IgD-negative memory B cell (primary cell): ENCODE data around the gene SRPRB. TPM values are rescaled to one million over a fixed set of nuclear protein-coding genes. Genes with fewer than 3 reads are reported as not detected.

Experiments used
- H3K27ac Mint-ChIP-seq, 3 donors: one replicate each; pipeline ENCODE4 v1.8.0; 2020 to 2022; ENCODE audit warnings: mild to moderate bottlenecking in 3 of 3, mixed read lengths in 3 of 3, moderate library complexity in 1 of 3
- H3K27me3 Mint-ChIP-seq: one replicate; pipeline ENCODE4 v1.8.0; 2021; ENCODE audit warnings: mixed read lengths
- H3K36me3 Mint-ChIP-seq: one replicate; pipeline ENCODE4 v1.8.0; 2020; ENCODE audit warnings: mild to moderate bottlenecking, mixed read lengths
- H3K4me1 Mint-ChIP-seq, 3 donors: one replicate each; pipeline ENCODE4 v1.8.0; 2020 to 2022; ENCODE audit warnings: mixed read lengths in 3 of 3, mild to moderate bottlenecking in 1 of 3
- H3K4me3 Mint-ChIP-seq, 4 donors: one replicate each; pipeline ENCODE4 v1.8.0; 2020 to 2022; ENCODE audit warnings: mild to moderate bottlenecking in 4 of 4, mixed read lengths in 4 of 4, moderate library complexity in 3 of 4
- H3K9me3 Mint-ChIP-seq, 3 donors: one replicate each; pipeline ENCODE4 v1.8.0; 2020 to 2021; ENCODE audit warnings: mixed read lengths in 3 of 3, mild to moderate bottlenecking in 1 of 3
- polyA plus RNA-seq: library from polyadenylated mRNA; unstranded; fragments of 300-500 nt; fragmentation: Illumina TruSeq; gene quantifications from one replicate; pipeline ENCODE4 v1.2.3, GENCODE V29; 2021

The SRPRB gene, protein sequence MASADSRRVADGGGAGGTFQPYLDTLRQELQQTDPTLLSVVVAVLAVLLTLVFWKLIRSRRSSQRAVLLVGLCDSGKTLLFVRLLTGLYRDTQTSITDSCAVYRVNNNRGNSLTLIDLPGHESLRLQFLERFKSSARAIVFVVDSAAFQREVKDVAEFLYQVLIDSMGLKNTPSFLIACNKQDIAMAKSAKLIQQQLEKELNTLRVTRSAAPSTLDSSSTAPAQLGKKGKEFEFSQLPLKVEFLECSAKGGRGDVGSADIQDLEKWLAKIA
- polyA plus RNA-seq, result 34.6 TPM

DNA sequence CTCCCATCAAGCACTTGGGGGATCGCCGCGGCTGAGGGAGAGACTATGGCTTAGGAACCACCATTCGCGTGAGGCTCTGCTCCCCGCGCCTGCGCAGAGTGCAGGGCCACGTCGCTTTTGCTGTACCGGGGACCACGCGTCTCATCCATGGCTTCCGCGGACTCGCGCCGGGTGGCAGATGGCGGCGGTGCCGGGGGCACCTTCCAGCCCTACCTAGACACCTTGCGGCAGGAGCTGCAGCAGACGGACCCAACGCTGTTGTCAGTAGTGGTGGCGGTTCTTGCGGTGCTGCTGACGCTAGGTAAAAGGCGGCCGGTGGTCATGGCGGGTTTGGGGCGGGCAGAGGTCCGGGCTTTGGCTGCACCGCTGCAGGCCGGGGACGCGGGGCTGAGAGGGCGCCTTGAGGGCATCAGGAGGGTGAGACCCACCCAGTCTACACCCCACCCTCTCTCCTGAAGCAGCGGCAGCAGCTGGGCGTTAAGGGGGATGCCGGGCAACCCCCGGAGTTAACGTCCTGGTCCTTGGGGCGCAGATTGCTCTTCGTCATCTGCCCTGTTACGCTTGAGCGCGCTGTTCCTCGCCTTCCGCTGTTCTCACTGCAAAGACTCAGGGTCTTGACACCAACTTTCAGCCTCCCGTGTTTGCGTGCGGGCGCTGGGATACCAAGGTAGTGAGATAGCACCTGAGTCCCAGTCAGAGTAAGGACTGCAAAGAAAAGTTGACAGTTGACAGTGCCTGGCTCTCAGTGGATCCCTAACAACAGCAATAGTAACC is at the start of gene SRPRB:
TSS of gene SRPRB (plus strand) at position 114 of the 774 bp plus-strand sequence. CDS start at position 148, 34 bp downstream.
- peak within 1 kb of the TSS; percentile 80 to 96 (median 94) for H3K27ac Mint-ChIP-seq
- H3K4me1 Mint-ChIP-seq, result peaks cover 15 to 17% (median 15%) of the 10 kb centered on the region in 3 donors
- no peaks in the 10 kb centered on the region for H3K36me3 Mint-ChIP-seq
- peaks cover 0 to 2% (median 0%) of the 10 kb centered on the region in 3 donors for H3K9me3 Mint-ChIP-seq
- H3K4me3 Mint-ChIP-seq, result peak within 1 kb of the TSS; percentile 97 to 98 (median 97)
- no peaks in the 10 kb centered on the region for H3K27me3 Mint-ChIP-seq

DNA sequence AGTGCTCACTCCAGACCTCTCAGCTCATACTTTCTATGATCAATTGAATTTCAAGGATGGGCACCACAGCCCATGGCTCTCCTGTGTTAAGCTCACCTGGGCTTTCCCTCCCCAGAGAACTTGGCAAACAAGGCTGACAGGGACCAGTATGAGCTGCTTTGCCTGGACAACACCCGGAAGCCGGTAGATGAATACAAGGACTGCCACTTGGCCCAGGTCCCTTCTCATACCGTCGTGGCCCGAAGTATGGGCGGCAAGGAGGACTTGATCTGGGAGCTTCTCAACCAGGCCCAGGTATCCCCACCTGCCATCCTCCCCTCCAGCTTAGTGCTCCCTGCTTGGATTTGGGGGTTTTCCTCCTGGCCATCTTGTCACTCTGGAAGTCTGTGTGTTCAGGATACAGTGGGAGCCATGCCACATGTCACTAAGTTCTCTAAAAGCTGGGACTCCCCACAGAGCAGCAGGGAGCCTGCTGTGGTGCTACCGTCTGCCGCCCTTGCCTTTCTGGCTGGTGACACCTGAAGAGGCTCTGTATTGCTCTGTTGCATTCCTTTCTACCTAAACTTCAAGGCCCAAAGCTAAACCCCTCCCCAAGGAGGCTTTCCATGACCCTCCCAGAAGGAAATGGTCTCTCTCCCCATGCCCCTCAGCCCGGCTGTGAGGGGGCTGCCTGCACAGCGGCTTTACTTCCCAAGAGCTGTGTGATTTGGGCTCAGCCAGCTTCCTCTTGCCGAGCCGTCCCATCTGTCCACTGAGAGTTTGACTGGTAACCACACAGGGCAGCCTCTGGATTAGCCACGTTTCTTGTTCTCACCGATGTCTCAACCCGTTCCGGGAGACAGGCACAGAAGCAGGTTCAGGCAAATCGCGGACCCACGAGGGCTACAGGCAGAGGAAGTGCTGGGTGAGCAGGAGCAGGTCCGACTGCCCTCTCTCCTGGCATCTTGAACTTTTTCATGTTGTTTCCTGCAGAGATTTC is 48.6 kb upstream of the SRPRB start:
- Mint-ChIP-seq H3K27ac (no peak overlapping the region), H3K27me3 (no peaks in the 10 kb centered on the region), H3K9me3 (no peaks in the 10 kb centered on the region), H3K4me3 (no peak overlapping the region), H3K4me1 (peaks cover 0 to 2% (median 0%) of the 10 kb centered on the region in 3 donors), H3K36me3 (no peaks in the 10 kb centered on the region)

DNA sequence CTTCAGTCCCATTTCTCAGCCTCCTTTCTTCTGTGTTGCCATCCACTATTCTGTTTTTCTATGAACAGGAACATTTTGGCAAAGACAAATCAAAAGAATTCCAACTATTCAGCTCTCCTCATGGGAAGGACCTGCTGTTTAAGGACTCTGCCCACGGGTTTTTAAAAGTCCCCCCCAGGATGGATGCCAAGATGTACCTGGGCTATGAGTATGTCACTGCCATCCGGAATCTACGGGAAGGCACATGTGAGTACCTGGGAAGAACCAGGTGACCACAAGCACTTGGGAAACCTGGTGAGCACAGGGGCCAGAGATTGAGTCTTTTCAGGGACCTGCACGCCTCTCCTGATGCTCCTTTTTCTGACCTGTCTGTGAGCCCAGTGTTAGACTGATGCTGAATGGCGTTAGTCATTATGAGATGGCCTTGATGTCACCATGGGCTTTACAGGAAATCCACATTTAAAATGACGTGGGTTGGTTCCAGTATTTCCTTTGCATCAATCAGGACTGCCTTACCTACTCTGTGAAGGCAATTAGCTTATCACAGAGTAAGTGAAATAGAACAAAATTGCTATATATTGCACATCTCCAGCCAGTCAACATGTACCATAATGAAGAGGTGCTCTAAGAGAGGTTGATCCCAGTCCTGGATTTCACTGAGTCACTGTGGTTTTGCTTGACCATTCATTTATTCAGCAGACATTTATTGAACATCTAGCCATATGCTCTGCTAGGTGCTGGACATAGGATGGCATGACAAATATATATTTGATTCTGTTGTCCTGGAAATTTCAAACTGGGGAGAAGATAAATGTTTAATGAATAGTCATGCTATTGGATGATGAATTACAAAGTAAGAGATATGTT is 47.7 kb upstream of the SRPRB start:
- no peak overlapping the region for H3K4me3 Mint-ChIP-seq
- H3K36me3 Mint-ChIP-seq, result no peaks in the 10 kb centered on the region
- peaks cover 0 to 2% (median 0%) of the 10 kb centered on the region in 3 donors for H3K4me1 Mint-ChIP-seq
- no peaks in the 10 kb centered on the region for H3K27me3 Mint-ChIP-seq
- no peak overlapping the region for H3K27ac Mint-ChIP-seq
- H3K9me3 Mint-ChIP-seq, result no peaks in the 10 kb centered on the region

DNA sequence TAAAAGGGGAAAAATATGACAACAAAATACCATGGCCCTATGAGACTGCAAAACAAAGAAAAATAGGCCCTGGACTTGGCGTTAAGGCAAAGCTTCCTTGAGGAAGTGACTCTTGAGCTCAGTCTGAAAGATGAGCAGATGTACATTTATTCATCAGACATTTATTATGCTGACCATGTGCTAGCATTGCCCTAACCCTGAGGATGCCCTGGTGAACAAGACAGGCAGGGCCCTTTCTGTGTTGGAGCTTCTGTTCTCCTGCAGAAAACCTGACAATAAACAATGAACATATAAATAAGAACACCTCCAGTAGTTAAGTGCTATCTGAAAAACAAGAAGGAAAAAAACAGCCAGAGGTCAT is 47.1 kb upstream of the SRPRB start:
- Mint-ChIP-seq H3K4me3 (no peak overlapping the region), H3K27me3 (no peaks in the 10 kb centered on the region), H3K36me3 (no peaks in the 10 kb centered on the region), H3K27ac (no peak overlapping the region), H3K4me1 (peaks cover 0 to 2% (median 0%) of the 10 kb centered on the region in 3 donors), H3K9me3 (no peaks in the 10 kb centered on the region)

DNA sequence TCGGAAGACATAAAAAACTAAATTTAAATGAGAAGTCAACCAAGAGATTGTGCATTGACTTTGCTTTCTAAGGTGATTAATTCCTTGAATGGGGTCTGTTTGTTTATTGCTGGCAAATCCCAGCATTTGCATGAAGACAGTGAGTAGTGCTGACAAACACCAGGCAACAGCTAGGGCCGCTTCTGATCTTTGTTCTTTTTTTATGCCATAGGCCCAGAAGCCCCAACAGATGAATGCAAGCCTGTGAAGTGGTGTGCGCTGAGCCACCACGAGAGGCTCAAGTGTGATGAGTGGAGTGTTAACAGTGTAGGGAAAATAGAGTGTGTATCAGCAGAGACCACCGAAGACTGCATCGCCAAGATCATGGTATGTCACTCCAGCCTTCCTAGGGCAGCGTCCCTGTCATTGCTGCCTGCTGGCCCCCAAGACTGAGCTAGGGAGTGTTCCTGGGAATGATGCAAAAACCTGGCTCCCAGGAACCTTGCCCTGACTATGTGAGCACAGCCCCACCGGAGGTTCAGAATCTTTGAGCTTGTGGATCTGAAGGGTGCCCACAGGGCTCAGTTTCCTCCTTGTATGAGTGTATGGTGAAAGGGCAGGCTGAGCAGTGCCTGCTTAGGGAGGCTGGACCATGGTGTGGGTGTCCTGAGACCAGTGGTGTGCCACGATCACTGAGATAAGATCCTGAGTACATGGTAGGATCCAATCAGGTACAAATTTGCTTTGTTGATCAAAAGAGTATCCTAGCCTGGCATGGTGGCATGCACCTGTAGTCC is 46.5 kb upstream of the SRPRB start:
- H3K4me3 Mint-ChIP-seq, result no peak overlapping the region
- no peaks in the 10 kb centered on the region for H3K27me3 Mint-ChIP-seq
- no peaks in the 10 kb centered on the region for H3K9me3 Mint-ChIP-seq
- no peak overlapping the region for H3K27ac Mint-ChIP-seq
- no peaks in the 10 kb centered on the region for H3K36me3 Mint-ChIP-seq
- peaks cover 0 to 2% (median 0%) of the 10 kb centered on the region in 3 donors for H3K4me1 Mint-ChIP-seq

DNA sequence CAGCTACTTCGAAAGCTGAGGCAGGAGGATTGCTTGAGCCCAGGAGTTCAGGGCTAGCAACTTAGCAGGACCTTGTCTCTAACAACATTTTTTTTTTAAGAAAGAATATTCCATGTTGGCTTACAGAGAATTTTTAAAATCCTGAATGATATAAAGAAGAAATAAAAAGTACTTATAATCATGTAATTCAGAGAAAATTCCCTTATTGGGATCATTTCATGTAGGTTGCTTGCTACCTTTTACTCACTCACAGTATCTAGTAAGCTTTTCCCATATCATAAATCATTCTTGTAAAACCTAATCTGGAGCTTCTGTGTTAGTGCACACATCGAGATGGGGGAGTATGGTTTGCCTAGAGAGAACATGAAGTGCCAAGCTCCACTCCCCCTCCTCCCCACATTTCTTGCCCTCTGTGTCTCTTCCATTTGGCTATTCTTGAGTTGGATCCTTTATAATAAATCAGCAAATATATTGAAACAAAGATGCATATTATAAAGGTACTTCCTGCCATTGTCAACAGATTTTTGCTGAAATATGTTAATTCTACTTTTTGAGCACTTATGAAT is 45.8 kb upstream of the SRPRB start:
- Mint-ChIP-seq H3K9me3 (no peaks in the 10 kb centered on the region), H3K4me1 (peaks cover 0 to 2% (median 0%) of the 10 kb centered on the region in 3 donors), H3K4me3 (no peak overlapping the region), H3K36me3 (no peaks in the 10 kb centered on the region), H3K27ac (no peak overlapping the region), H3K27me3 (no peaks in the 10 kb centered on the region)

DNA sequence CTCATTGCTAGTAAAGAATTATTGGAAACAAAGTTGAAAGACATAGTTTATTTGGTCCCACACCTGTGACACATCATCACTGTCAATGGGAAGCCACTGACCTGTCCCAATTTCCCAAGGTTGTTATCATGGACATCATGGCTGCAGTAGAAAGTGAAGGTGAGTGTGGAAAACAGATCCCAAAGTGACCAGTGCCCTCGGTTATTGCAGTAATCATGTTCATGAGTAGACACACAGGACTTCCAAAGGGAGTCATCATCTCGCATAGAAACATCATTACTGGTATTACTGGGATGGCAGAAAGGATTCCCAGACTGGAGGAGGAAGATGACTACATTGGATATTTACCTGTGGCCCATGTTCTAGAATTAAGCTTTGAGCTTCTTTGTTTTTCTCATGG is 44.7 kb upstream of the SRPRB start:
- no peaks in the 10 kb centered on the region for H3K9me3 Mint-ChIP-seq
- H3K27me3 Mint-ChIP-seq, result no peaks in the 10 kb centered on the region
- no peak overlapping the region for H3K27ac Mint-ChIP-seq
- no peaks in the 10 kb centered on the region for H3K36me3 Mint-ChIP-seq
- no peak overlapping the region for H3K4me3 Mint-ChIP-seq
- H3K4me1 Mint-ChIP-seq, result no peaks in the 10 kb centered on the region

DNA sequence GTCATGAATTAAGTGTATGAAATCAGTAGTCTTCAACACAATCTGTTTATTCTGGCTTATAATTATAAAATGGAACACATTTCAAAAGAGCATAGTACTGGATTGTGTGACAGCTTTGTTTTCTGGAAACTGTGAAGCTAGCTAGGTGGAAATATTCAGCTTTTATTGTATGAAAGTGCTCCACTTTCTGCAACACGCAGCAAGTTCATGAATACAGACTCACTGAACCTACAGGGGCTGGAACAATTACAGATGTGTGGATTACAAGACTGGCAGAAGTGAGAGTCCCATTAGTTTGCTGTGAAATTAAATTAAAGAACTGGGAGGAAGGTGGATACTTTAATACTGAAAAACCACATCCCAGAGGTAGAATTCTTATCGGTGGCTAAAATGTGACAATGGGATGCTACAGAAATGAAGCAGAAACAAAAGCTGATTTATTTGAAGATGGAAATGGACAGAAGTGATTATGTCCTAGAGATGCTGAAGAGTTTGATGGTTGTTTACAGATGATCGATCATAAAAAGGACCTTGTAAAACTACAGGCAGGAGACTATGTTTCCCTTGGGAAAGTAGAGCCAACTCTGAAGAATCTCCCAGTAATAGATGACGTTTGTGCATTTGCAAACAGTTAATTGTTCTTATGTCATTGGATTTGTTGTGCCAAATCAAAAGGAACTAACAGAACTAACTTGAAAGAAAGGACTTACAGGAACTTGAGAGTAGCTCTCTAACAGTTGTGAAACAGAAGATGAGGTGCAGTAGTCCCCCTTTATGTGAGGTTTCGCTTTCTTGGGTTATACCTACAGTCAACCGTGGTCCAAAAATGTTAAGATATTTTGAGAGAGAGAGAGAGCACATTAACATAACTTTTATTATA is 43.8 kb upstream of the SRPRB start:
- H3K9me3 Mint-ChIP-seq, result no peaks in the 10 kb centered on the region
- no peak overlapping the region for H3K4me3 Mint-ChIP-seq
- no peaks in the 10 kb centered on the region for H3K36me3 Mint-ChIP-seq
- no peak overlapping the region for H3K27ac Mint-ChIP-seq
- peaks cover 5% of the 10 kb centered on the region for H3K27me3 Mint-ChIP-seq
- no peaks in the 10 kb centered on the region for H3K4me1 Mint-ChIP-seq

DNA sequence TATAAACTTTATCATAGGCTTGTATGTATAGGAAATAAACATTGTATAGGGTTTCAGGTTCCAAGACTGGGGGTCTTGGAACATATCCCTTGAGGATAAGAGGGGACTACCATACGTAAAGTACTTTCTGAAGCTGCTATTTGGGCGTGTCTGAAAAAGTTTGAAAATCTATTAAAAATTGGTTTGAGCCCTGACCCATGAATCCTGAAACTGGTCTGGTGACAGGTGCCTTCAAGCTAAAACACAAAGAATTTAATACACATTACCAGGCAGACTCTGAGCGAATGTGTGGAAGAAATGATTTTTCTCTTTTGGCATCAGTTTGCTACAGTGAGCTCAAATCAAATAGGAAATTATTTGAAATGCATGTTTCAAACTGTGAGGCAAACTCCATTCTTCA is 43.1 kb upstream of the SRPRB start:
- no peaks in the 10 kb centered on the region for H3K4me1 Mint-ChIP-seq
- H3K27me3 Mint-ChIP-seq, result peaks cover 5% of the 10 kb centered on the region
- H3K27ac Mint-ChIP-seq, result no peak overlapping the region
- H3K9me3 Mint-ChIP-seq, result no peaks in the 10 kb centered on the region
- no peaks in the 10 kb centered on the region for H3K36me3 Mint-ChIP-seq
- H3K4me3 Mint-ChIP-seq, result no peak overlapping the region

DNA sequence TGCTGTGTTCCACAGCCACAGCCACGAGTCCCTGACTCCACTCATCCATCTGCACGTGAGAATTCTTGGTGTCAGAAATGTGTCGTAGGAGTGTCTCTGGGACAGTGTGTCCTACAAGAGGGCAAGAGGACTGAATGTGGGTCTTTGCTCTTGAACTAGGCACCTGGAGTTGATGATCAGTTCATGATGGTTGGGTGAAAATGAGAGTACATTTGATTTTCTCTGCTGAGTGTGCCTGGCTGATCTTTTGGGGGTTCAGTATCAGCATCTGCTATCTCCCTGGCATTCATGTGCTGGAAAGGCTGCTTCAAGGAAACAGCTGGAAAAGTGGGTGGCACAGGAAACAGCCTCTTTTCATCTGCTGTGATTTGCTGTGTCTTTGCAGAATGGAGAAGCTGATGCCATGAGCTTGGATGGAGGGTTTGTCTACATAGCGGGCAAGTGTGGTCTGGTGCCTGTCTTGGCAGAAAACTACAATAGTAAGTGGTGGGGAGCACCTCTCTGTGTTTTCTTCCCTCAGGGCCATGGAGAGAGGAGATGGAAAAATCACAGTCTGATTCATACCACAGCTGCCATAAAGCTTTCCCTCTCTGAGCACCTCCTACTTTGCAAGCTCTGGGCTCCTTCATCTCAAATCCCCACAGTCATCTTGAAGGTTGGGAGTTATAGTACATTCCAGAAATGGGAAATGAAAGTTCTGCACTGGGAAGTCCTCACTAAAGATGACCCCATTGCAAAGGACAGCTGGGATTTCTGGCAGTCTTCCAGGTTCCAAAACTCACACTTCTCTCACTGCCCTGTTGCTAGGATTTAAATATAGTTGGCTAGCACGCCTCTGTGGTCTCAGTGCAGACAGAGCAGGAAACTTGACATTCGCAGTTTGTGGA is 41.6 kb upstream of the SRPRB start:
- no peaks in the 10 kb centered on the region for H3K4me1 Mint-ChIP-seq
- peak overlapping the region in 1 of 3 donors; percentile 65 for H3K27ac Mint-ChIP-seq
- H3K27me3 Mint-ChIP-seq, result peaks cover 5% of the 10 kb centered on the region
- H3K9me3 Mint-ChIP-seq, result no peaks in the 10 kb centered on the region
- H3K4me3 Mint-ChIP-seq, result no peak overlapping the region
- H3K36me3 Mint-ChIP-seq, result no peaks in the 10 kb centered on the region

DNA sequence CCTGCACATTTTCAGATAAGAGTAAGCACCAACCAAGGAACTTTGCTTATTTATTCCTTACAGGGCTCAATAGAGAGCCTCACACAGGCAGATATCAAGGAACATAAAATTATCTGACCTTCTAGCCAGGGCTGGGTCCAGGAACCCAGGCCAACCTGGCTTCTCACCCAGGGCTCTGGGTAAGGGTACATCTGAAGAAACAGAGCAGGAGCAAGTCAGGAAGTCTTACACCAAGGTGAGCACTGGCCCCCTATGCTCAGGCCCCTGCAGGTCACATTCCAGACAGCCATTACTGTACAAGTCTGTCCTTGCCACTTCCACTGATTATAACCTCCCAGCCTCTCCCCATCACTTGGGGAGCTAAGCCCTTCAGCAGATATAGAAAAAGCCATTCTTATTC is 40.4 kb upstream of the SRPRB start:
- Mint-ChIP-seq H3K9me3 (no peaks in the 10 kb centered on the region), H3K4me3 (no peak overlapping the region), H3K27ac (no peak overlapping the region), H3K36me3 (no peaks in the 10 kb centered on the region), H3K27me3 (peaks cover 5% of the 10 kb centered on the region), H3K4me1 (no peaks in the 10 kb centered on the region)

DNA sequence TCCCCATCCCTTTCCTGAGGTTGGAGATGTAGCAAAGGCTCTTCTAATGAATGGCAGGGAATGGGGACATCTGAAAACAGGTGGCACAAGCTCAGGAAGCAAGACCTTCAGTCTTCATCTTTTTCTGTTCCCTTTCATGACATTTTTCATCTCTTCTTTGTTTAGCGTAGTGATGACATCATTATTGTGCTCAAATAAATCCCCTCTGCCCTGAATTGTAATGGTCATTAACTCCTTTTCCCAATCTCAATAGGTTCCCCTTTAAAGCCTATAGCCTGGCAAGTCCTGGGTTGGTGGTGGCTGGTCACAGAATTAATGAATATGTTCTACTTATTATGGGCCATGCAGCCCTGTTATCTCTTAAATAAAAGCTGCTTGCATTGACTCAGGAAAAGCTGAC is 38.0 kb upstream of the SRPRB start:
- Mint-ChIP-seq H3K4me3 (no peak overlapping the region), H3K4me1 (no peaks in the 10 kb centered on the region), H3K9me3 (no peaks in the 10 kb centered on the region), H3K36me3 (no peaks in the 10 kb centered on the region), H3K27ac (no peak overlapping the region), H3K27me3 (peaks cover 5% of the 10 kb centered on the region)
